RWPE2 (cell line): Measurements from ENCODE around the gene SYT17.
A peak's percentile ranks its signal among the peaks of the same experiment; 100 is the strongest.

Experiments
- ATAC-seq: fragments of 200-7000 bp; cut with Tn5 transposase; 3 replicates; pipeline ENCODE4 v1.9.1; 2021; ENCODE audit warnings: low read depth
- DNase-seq: peaks from one replicate; pipeline ENCODE4 v3.0.0-alpha.2; 2020; ENCODE audit warnings: low spot score
- H3K27ac ChIP-seq: fragments of 450-650 bp; 2 replicates; pipeline ENCODE4 v1.5.1; 2017; ENCODE audit warnings: mild to moderate bottlenecking; ENCODE audit not compliant: poor library complexity, severe bottlenecking
- H3K27me3 ChIP-seq: fragments of 250-450 bp; sonication (Bioruptor Pico); 2 replicates; pipeline ENCODE4 v1.5.1; 2021; ENCODE audit warnings: mild to moderate bottlenecking, moderate library complexity; ENCODE audit not compliant: insufficient read depth, poor library complexity, severe bottlenecking
- H3K36me3 ChIP-seq: fragments of 250-450 bp; sonication (Bioruptor Pico); 2 replicates; pipeline ENCODE4 v1.5.1; 2020; ENCODE audit warnings: low read depth, mild to moderate bottlenecking, moderate library complexity
- H3K4me1 ChIP-seq: fragments of 250-450 bp; sonication (Bioruptor Pico); 2 replicates; pipeline ENCODE4 v1.5.1; 2021; ENCODE audit warnings: mild to moderate bottlenecking, moderate library complexity; ENCODE audit not compliant: insufficient read depth, poor library complexity, severe bottlenecking
- H3K4me3 ChIP-seq: fragments of 250-450 bp; sonication (Bioruptor Pico); 2 replicates; pipeline ENCODE4 v1.5.1; 2021; ENCODE audit warnings: mild to moderate bottlenecking, moderate library complexity; ENCODE audit not compliant: severe bottlenecking
- H3K9me3 ChIP-seq: fragments of 250-450 bp; sonication (Bioruptor Pico); 2 replicates; pipeline ENCODE4 v1.5.1; 2021; ENCODE audit warnings: mild to moderate bottlenecking, moderate library complexity; ENCODE audit not compliant: severe bottlenecking
- TF ChIP-seq, protein P1 (sequence below): fragments of 450-650 bp; IDR thresholded peaks from one replicate; pipeline ENCODE4 v1.5.1; 2017; ENCODE audit warnings: mild to moderate bottlenecking, moderate library complexity; ENCODE audit not compliant: poor library complexity, severe bottlenecking

The SYT17 gene

GRCh38 chr16:19281246-19281645 lies 113.2 kb downstream of the SYT17 start:
- Histone ChIP-seq H3K4me3 (no peak overlapping the region), H3K36me3 (no peaks in the 10 kb centered on the region), H3K27me3 (no peaks in the 10 kb centered on the region), H3K27ac (no peak overlapping the region), H3K9me3 (no peaks in the 10 kb centered on the region), H3K4me1 (peaks cover 5% of the 10 kb centered on the region)
- DNase-seq, result no peak
- no peak for ATAC-seq
- TF ChIP-seq, protein P1, sequence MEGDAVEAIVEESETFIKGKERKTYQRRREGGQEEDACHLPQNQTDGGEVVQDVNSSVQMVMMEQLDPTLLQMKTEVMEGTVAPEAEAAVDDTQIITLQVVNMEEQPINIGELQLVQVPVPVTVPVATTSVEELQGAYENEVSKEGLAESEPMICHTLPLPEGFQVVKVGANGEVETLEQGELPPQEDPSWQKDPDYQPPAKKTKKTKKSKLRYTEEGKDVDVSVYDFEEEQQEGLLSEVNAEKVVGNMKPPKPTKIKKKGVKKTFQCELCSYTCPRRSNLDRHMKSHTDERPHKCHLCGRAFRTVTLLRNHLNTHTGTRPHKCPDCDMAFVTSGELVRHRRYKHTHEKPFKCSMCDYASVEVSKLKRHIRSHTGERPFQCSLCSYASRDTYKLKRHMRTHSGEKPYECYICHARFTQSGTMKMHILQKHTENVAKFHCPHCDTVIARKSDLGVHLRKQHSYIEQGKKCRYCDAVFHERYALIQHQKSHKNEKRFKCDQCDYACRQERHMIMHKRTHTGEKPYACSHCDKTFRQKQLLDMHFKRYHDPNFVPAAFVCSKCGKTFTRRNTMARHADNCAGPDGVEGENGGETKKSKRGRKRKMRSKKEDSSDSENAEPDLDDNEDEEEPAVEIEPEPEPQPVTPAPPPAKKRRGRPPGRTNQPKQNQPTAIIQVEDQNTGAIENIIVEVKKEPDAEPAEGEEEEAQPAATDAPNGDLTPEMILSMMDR, result no peak

- TF ChIP-seq, protein P1, result no peak
- Histone ChIP-seq H3K27me3 (no peaks in the 10 kb centered on the region), H3K27ac (no peak overlapping the region), H3K36me3 (no peaks in the 10 kb centered on the region), H3K4me3 (no peak overlapping the region), H3K9me3 (no peaks in the 10 kb centered on the region), H3K4me1 (peaks cover 5% of the 10 kb centered on the region)
- DNase-seq (no peak), ATAC-seq (no peak)
Measured at GRCh38 chr16:19282101-19282500, 114.1 kb downstream of the SYT17 start.

DNA sequence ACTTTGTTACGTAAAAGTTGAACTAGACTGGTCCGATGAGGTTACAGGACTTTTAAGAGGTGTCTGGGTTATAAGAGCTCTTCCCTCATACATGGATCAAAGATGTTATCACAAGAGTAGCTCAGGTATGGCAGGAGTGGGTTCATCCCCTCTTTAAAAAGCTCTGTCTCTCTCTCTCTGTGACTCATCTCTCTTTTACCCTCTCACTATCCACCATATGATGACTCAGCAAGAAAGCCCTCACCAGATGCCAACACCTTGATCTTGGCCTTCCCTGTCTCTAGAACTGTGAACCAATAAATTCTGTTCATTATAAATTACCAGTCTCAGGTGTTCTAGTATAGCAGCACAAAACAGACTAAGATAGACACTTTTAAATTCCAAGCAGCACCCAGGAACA lies 115.6 kb downstream of the SYT17 start:
- ATAC-seq, result peak; percentile 60
- Histone ChIP-seq H3K4me3 (no peak overlapping the region), H3K27me3 (no peaks in the 10 kb centered on the region), H3K27ac (peak overlapping the region; percentile 30), H3K9me3 (no peaks in the 10 kb centered on the region), H3K4me1 (peaks cover 5% of the 10 kb centered on the region), H3K36me3 (no peaks in the 10 kb centered on the region)
- TF ChIP-seq, protein P1, result no peak
- DNase-seq, result no peak

- Histone ChIP-seq H3K4me1 (peaks cover 5% of the 10 kb centered on the region), H3K27me3 (no peaks in the 10 kb centered on the region), H3K27ac (peak overlapping the region; percentile 30), H3K9me3 (no peaks in the 10 kb centered on the region), H3K4me3 (no peak overlapping the region), H3K36me3 (no peaks in the 10 kb centered on the region)
- peak; percentile 96 for ATAC-seq
- peak; percentile 76 for DNase-seq
- TF ChIP-seq, protein P1, result no peak
Measured at GRCh38 chr16:19284207-19284606, 116.2 kb downstream of the SYT17 start.

GRCh38 chr16:19285431-19285830 lies 117.4 kb downstream of the SYT17 start, which contains the start of gene CLEC19A:
TSS of gene CLEC19A (plus strand) at chr16:19285731. CDS start at chr16:19285852, 121 bp downstream.
- ATAC-seq (no peak), DNase-seq (no peak)
- H3K36me3 ChIP-seq, result no peaks in the 10 kb centered on the region
- H3K27me3 ChIP-seq, result no peaks in the 10 kb centered on the region
- H3K27ac ChIP-seq, result no peak within 1 kb of the TSS
- H3K4me1 ChIP-seq, result peaks cover 5% of the 10 kb centered on the region
- H3K9me3 ChIP-seq, result no peaks in the 10 kb centered on the region
- TF ChIP-seq, protein P1, result no peak
- H3K4me3 ChIP-seq, result no peak within 1 kb of the TSS
